Activated T-helper 1 cell treated with Interleukin-2 at 50 U/mL for 16 hours (primary cell): ENCODE measurements around the gene BMP6.

Source experiments
- DNase-seq: peaks from one replicate; pipeline ENCODE4 v3.0.0-alpha.2; 2020; ENCODE audit warnings: low read depth

The BMP6 gene

GRCh38 chr6:7747901-7748504 is 22.1 kb downstream of the BMP6 start:
- no peak for DNase-seq

GRCh38 chr6:7749478-7749877 is 23.6 kb downstream of the BMP6 start:
- DNase-seq: no peak

GRCh38 chr6:7750197-7750596 is 24.3 kb downstream of the BMP6 start:
- no peak for DNase-seq

GRCh38 chr6:7758456-7758855 is 32.6 kb downstream of the BMP6 start:
- DNase-seq: no peak

GRCh38 chr6:7759320-7759719 is 33.4 kb downstream of the BMP6 start:
- DNase-seq: no peak

- DNase-seq: no peak
Measured at GRCh38 chr6:7761051-7761450, 35.2 kb downstream of the BMP6 start.

GRCh38 chr6:7762760-7763159 is 36.9 kb downstream of the BMP6 start:
- no peak for DNase-seq

GRCh38 chr6:7763881-7764280 is 38.0 kb downstream of the BMP6 start:
- no peak for DNase-seq

- DNase-seq: no peak
Measured at GRCh38 chr6:7765575-7766325, 39.9 kb downstream of the BMP6 start.

- DNase-seq: no peak
Measured at GRCh38 chr6:7769702-7770101, 43.8 kb downstream of the BMP6 start.

GRCh38 chr6:7770111-7770510 is 44.2 kb downstream of the BMP6 start:
- DNase-seq: no peak

- DNase-seq: no peak
Measured at GRCh38 chr6:7770601-7771000, 44.7 kb downstream of the BMP6 start.

GRCh38 chr6:7773322-7773721 is 47.4 kb downstream of the BMP6 start:
- DNase-seq: no peak

GRCh38 chr6:7773914-7774313 is 48.0 kb downstream of the BMP6 start:
- DNase-seq: no peak

- no peak for DNase-seq
Measured at GRCh38 chr6:7776509-7776908, 50.6 kb downstream of the BMP6 start.

GRCh38 chr6:7777074-7777473 is 51.2 kb downstream of the BMP6 start:
- no peak for DNase-seq

GRCh38 chr6:7781240-7781639 is 55.3 kb downstream of the BMP6 start:
- no peak for DNase-seq

- DNase-seq: no peak
Measured at GRCh38 chr6:7784248-7784647, 58.3 kb downstream of the BMP6 start.

- no peak for DNase-seq
Measured at GRCh38 chr6:7784706-7785105, 58.8 kb downstream of the BMP6 start.

- no peak for DNase-seq
Measured at GRCh38 chr6:7785243-7786035, 59.5 kb downstream of the BMP6 start.

- DNase-seq: no peak
Measured at GRCh38 chr6:7786214-7786661, 60.3 kb downstream of the BMP6 start.

GRCh38 chr6:7787137-7787608 is 61.3 kb downstream of the BMP6 start:
- DNase-seq: no peak

GRCh38 chr6:7787731-7788130 is 61.8 kb downstream of the BMP6 start:
- DNase-seq: no peak
